Kidney (tissue), 14 donors: ENCODE measurements around the gene MAT2A. TPM values are rescaled to one million over a fixed set of nuclear protein-coding genes. Genes with fewer than 3 reads are reported as not detected.

Experiments
- DNase-seq, 5 donors: peaks; one replicate each; pipeline ENCODE4 v3.0.0-alpha.2; 2013 to 2020
- FAIRE-seq: peaks from 2 replicates; lab custom pipeline; 2012; peaks lifted over from hg19 to GRCh38; lab: Jason Lieb, UNC
- H3K27ac ChIP-seq, 2 donors: one replicate each; pipeline ENCODE4 v1.7.0; 2013; ENCODE audit warnings: low read depth in 2 of 2, low read length in 2 of 2, inconsistent platforms in 1 of 2
- H3K27me3 ChIP-seq: one replicate; pipeline ENCODE4 v1.7.1; 2013; ENCODE audit warnings: low read length, inconsistent platforms; ENCODE audit not compliant: control insufficient read depth, insufficient read depth
- H3K36me3 ChIP-seq, 3 donors: one replicate each; pipeline versions ENCODE4 v1.7.0 to v1.7.1; 2013; ENCODE audit warnings: low read length in 3 of 3, control low read depth in 1 of 3, inconsistent platforms in 1 of 3; ENCODE audit not compliant: insufficient read depth in 3 of 3, control insufficient read depth in 2 of 3
- H3K4me1 ChIP-seq, 3 donors: one replicate each; pipeline versions ENCODE4 v1.7.0 to v1.7.1; 2013; ENCODE audit warnings: low read length in 3 of 3, inconsistent platforms in 1 of 3, low read depth in 1 of 3; ENCODE audit not compliant: control insufficient read depth in 2 of 3, insufficient read depth in 2 of 3
- H3K4me3 ChIP-seq, 3 donors: one replicate each; pipeline versions ENCODE4 v1.7.0 to v1.8.1; 2013; ENCODE audit warnings: low read length in 3 of 3, control low read depth in 1 of 3, inconsistent platforms in 1 of 3
- H3K9ac ChIP-seq, 3 donors: one replicate each; pipeline versions ENCODE4 v1.7.0 to v1.7.1; 2013; ENCODE audit warnings: low read length in 3 of 3, control low read depth in 1 of 3, inconsistent platforms in 1 of 3
- H3K9me3 ChIP-seq, 3 donors: one replicate each; pipeline versions ENCODE4 v1.7.0 to v1.7.1; 2013; ENCODE audit warnings: low read length in 3 of 3, control low read depth in 1 of 3, inconsistent platforms in 1 of 3; ENCODE audit not compliant: control insufficient read depth in 2 of 3, insufficient read depth in 1 of 3
- intact Hi-C: fragments of 100-400 bp; cut with DNase I; formaldehyde crosslinking; loops from one replicate; pipeline ENCODE4 v1.11.1; 2022
- polyA plus RNA-seq: library from polyadenylated mRNA; stranded (reverse); fragments of 350-450 nt; fragmentation: Illumina TruSeq; extraction: RNeasy Lipid Tissue Mini Kit (QIAGEN cat#74804); gene quantifications from one replicate; pipeline ENCODE4 v1.2.3, GENCODE V29; 2014; ENCODE audit warnings: low read depth, low replicate concordance; ENCODE audit not compliant: insufficient read depth
- total RNA-seq: library from RNA; stranded (reverse); fragmentation: NEBNext Ultra II Directional; extraction: Animal tissue kit (Norgen Biotek cat#: 25700); gene quantifications from one replicate; pipeline ENCODE4 v1.2.1, GENCODE V29; 2021
- TF ChIP-seq, protein P1 (sequence below): IDR thresholded peaks from 3 replicates; pipeline ENCODE4 v1.5.1; 2012; ENCODE audit warnings: mild to moderate bottlenecking, moderate library complexity, borderline replicate concordance; ENCODE audit not compliant: insufficient read depth; ENCODE audit errors: extremely low read depth
- donor health status: control.
- donor health status: control.
- donor health status: control.
- donor health status: control.
- donor health status: control.
- donor health status: DM: yes; HTN: yes; CAD: no.
- donor health status: Normal renal cell carcinoma (clear cell type).

Gene MAT2A
- total and polyA plus RNA-seq, 2 donors from 2014 or later = 155 to 300 TPM

DNA sequence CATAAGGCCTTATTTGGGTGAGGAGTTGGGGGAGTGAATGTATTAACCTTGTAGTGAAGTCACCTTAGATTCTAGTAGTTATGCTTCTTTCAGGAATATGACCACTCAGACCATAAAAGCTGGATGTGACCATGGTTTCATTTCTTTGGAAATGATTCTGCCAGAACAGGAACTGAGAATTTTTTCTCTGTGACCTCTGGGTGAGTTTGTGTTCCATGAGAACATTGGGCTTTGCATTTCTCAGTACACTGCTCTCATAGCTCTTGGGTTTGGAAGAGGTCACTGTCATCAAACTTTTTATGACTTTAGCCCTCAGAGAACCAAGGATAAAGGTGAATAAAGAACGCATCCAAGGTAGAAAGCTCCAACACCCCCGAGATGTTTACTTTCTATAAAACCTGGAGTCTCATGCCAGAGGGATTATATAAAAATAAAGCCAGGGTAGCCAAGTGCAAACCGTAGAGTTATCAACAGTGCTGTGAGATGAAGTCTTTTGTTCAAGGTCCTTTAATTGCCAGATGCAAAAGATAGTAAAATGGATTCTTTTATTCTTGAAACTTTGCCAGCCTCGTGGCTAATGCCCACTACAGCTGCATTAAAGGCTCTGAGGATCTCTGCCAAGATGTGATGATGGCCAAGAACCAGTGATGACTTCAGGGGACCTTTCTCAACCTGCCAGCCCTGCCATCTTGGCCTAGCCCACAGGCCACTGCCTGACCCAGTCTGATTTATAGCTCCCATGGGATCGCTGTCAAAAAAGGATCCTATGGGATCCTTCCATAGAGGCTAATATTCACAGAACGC lies 27.8 kb upstream of the MAT2A start:
- Histone ChIP-seq H3K9me3 (no peaks in the 10 kb centered on the region), H3K27ac (no peak overlapping the region), H3K4me1 (peaks cover 0 to 4% (median 0%) of the 10 kb centered on the region in 3 donors), H3K27me3 (no peaks in the 10 kb centered on the region), H3K4me3 (no peak overlapping the region), H3K9ac (no peak overlapping the region), H3K36me3 (no peaks in the 10 kb centered on the region)
- intact Hi-C loops = no loop called here
- no peak for DNase-seq
- no peak for FAIRE-seq
- TF ChIP-seq, protein P1, sequence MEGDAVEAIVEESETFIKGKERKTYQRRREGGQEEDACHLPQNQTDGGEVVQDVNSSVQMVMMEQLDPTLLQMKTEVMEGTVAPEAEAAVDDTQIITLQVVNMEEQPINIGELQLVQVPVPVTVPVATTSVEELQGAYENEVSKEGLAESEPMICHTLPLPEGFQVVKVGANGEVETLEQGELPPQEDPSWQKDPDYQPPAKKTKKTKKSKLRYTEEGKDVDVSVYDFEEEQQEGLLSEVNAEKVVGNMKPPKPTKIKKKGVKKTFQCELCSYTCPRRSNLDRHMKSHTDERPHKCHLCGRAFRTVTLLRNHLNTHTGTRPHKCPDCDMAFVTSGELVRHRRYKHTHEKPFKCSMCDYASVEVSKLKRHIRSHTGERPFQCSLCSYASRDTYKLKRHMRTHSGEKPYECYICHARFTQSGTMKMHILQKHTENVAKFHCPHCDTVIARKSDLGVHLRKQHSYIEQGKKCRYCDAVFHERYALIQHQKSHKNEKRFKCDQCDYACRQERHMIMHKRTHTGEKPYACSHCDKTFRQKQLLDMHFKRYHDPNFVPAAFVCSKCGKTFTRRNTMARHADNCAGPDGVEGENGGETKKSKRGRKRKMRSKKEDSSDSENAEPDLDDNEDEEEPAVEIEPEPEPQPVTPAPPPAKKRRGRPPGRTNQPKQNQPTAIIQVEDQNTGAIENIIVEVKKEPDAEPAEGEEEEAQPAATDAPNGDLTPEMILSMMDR = no peak

DNA sequence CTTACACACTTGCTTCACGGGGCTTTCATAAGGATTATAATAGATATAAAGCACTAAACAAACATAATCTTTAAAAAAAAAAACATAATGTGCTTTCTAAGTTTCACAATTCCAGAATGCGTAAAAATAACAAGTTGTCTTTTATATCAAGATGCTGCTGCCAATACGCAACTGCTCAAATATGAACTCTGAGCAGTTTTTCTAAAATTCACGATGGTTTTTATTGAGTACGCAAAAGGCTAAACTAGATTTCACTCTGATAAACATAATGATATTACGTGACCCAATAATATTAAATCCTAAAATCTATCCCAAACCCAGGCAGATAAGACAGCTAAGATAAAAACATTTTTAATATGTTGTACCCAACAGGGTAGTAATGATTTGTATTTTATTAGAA lies 24.6 kb upstream of the MAT2A start:
- Histone ChIP-seq H3K27me3 (no peaks in the 10 kb centered on the region), H3K4me1 (peaks cover 0 to 4% (median 0%) of the 10 kb centered on the region in 3 donors), H3K36me3 (no peaks in the 10 kb centered on the region), H3K4me3 (no peak overlapping the region), H3K9ac (no peak overlapping the region), H3K27ac (no peak overlapping the region), H3K9me3 (no peaks in the 10 kb centered on the region)
- TF ChIP-seq, protein P1 = no peak
- no peak for DNase-seq
- FAIRE-seq = no peak
- intact Hi-C loops = no loop called here

DNA sequence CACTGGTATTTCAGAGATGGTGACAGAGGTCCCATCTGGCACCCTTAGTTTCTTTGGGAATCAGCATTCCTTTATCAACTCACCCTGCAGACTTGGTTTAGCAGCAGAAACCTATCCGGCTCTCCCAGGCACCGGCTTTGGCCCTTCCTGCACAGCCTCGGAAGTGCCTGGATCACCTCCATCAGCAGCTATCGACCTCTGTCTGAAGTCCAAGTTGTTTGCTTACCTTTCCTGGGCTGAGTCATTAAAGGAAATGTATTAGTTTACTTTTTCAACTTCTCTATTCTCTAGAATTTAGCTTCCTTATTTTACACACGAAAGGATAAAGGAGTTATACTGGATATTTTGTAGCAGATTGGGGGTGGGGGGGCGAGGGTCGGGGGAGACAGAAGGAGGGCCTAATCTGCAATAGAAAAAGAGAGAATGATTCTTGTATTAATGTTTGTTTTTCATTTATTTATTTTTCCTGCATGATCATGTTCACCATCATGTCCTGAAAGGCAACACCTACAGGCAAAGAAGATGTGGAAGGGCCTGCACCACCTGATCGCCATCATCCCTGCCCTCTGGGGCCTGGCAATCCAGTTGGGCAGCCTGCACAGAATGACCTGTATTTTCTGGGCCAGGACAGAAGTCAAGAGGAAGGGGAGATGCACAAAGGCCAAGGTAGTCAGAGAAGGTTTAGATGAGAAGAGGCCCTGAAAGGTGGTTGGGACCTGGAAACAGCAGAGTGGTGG lies 22.1 kb upstream of the MAT2A start:
- no peaks in the 10 kb centered on the region for H3K27me3 ChIP-seq
- no peaks in the 10 kb centered on the region for H3K36me3 ChIP-seq
- no peak for FAIRE-seq
- no peak overlapping the region for H3K9ac ChIP-seq
- H3K27ac ChIP-seq = no peak overlapping the region
- H3K4me1 ChIP-seq = no peaks in the 10 kb centered on the region
- no peak overlapping the region for H3K4me3 ChIP-seq
- TF ChIP-seq, protein P1 = no peak
- no peak for DNase-seq
- intact Hi-C loops = no loop called here
- no peaks in the 10 kb centered on the region for H3K9me3 ChIP-seq
